Measurements from ENCODE around the gene C19orf18.

Gene C19orf18

GRCh38 chr19:57941593-57941992 is 32.7 kb downstream of the C19orf18 start:
- TF ChIP-seq SIN3A (IDR thresholded peaks at IDR 0.05; ENCODE audit: borderline replicate concordance, insufficient read depth, low read length) (no peak), FOXP2 (optimal IDR thresholded peaks at IDR 0.05; ENCODE audit: borderline replicate concordance, extremely low read depth, extremely low read length, insufficient read depth) (no peak), TAF1 (IDR thresholded peaks at IDR 0.05; ENCODE audit: borderline replicate concordance, insufficient read depth, low read length) (no peak), REST (IDR thresholded peaks at IDR 0.05; ENCODE audit: insufficient read depth in 1 of 2, low read depth in 2 of 2, low read length in 2 of 2) (no peak), POLR2AphosphoS5 (IDR thresholded peaks at IDR 0.05; ENCODE audit: low read depth, low read length) (no peak)

- TF ChIP-seq TAF1 (IDR thresholded peaks at IDR 0.05; ENCODE audit: borderline replicate concordance, insufficient read depth, low read length) (no peak), SIN3A (IDR thresholded peaks at IDR 0.05; ENCODE audit: borderline replicate concordance, insufficient read depth, low read length) (no peak), POLR2AphosphoS5 (IDR thresholded peaks at IDR 0.05; ENCODE audit: low read depth, low read length) (no peak), FOXP2 (optimal IDR thresholded peaks at IDR 0.05; ENCODE audit: borderline replicate concordance, extremely low read depth, extremely low read length, insufficient read depth) (no peak), REST (IDR thresholded peaks at IDR 0.05; ENCODE audit: insufficient read depth in 1 of 2, low read depth in 2 of 2, low read length in 2 of 2) (no peak)
These were observed 38.6 kb downstream of the C19orf18 start for GRCh38 chr19:57935731-57936130.

GRCh38 chr19:57934820-57935665 is 39.3 kb downstream of the C19orf18 start, which contains the start of gene ZNF418:
Gene ZNF418, minus strand, starts transcription at chr19:57935402. Its CDS starts 1,580 bp downstream, at chr19:57933822.
- 0 out of 2 replicates have a peak, but pooled peaks have one; percentile 28 for TF ChIP-seq TAF1 (IDR thresholded peaks at IDR 0.05; ENCODE audit: borderline replicate concordance, insufficient read depth, low read length)
- TF ChIP-seq SIN3A (IDR thresholded peaks at IDR 0.05; ENCODE audit: borderline replicate concordance, insufficient read depth, low read length), result peak; percentile 31; the same call in 1 of the 2 replicates
- TF ChIP-seq FOXP2 (optimal IDR thresholded peaks at IDR 0.05; ENCODE audit: borderline replicate concordance, extremely low read depth, extremely low read length, insufficient read depth), result no peak
- TF ChIP-seq REST (IDR thresholded peaks at IDR 0.05; ENCODE audit: insufficient read depth in 1 of 2, low read depth in 2 of 2, low read length in 2 of 2), result no peak
- TF ChIP-seq POLR2AphosphoS5 (IDR thresholded peaks at IDR 0.05; ENCODE audit: low read depth, low read length), result peak; percentile 81

- no peak for TF ChIP-seq FOXP2 (optimal IDR thresholded peaks at IDR 0.05; ENCODE audit: borderline replicate concordance, extremely low read depth, extremely low read length, insufficient read depth)
- TF ChIP-seq TAF1 (IDR thresholded peaks at IDR 0.05; ENCODE audit: borderline replicate concordance, insufficient read depth, low read length), result no peak
- 0 out of 4 replicates have a peak, but pooled peaks of 1 of the 2 experiments have one; percentile 39 for TF ChIP-seq REST (IDR thresholded peaks at IDR 0.05; ENCODE audit: insufficient read depth in 1 of 2, low read depth in 2 of 2, low read length in 2 of 2)
These were observed 46.7 kb downstream of the C19orf18 start for GRCh38 chr19:57927587-57927986.

Measured in PFSK-1 (cell line).